22Rv1 (cell line): Measurements from ENCODE around the gene CD300A.
"Not testable (repeated sequence)": the region's sequence is repeated elsewhere in the genome, so short reads cannot be mapped to it uniquely, and the experiment has no call there.

Experiments
- H3K27ac ChIP-seq: fragments of 450-650 bp; 2 replicates; pipeline ENCODE4 v1.5.1; 2017
- ZFX ChIP-seq: fragments of 450-650 bp; IDR thresholded peaks from 2 replicates; pipeline ENCODE4 v1.6.1; 2017; ENCODE audit warnings: antibody characterized with exemption, borderline replicate concordance
- TF ChIP-seq, protein P1 (sequence below): fragments of 450-650 bp; IDR thresholded peaks from 2 replicates; pipeline ENCODE4 v1.5.1; 2017; ENCODE audit warnings: mild to moderate bottlenecking

CD300A gene

DNA sequence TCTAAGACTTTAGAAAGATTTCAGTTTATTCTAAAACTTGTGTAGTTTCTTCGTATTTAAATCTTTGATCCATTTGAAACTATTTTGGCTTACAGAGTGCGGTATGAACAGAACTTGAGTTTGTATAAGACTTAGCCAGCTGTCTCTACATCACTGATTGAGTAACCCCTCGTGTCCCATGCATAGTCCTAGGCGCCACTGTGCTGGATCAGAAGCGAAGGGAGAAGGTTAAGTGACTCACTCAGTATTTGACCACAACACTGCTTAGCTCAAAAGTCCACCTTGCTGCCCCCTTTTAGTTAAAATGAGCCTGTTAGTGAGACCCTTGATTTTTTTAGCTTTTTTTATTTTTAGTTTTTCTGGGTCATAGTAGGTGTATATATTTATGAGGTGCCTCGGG, 36.4 kb downstream of the CD300A start:
- TF ChIP-seq, protein P1, sequence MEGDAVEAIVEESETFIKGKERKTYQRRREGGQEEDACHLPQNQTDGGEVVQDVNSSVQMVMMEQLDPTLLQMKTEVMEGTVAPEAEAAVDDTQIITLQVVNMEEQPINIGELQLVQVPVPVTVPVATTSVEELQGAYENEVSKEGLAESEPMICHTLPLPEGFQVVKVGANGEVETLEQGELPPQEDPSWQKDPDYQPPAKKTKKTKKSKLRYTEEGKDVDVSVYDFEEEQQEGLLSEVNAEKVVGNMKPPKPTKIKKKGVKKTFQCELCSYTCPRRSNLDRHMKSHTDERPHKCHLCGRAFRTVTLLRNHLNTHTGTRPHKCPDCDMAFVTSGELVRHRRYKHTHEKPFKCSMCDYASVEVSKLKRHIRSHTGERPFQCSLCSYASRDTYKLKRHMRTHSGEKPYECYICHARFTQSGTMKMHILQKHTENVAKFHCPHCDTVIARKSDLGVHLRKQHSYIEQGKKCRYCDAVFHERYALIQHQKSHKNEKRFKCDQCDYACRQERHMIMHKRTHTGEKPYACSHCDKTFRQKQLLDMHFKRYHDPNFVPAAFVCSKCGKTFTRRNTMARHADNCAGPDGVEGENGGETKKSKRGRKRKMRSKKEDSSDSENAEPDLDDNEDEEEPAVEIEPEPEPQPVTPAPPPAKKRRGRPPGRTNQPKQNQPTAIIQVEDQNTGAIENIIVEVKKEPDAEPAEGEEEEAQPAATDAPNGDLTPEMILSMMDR, result no peak
- no peak for TF ChIP-seq ZFX
- H3K27ac ChIP-seq, result no peak overlapping the region

DNA sequence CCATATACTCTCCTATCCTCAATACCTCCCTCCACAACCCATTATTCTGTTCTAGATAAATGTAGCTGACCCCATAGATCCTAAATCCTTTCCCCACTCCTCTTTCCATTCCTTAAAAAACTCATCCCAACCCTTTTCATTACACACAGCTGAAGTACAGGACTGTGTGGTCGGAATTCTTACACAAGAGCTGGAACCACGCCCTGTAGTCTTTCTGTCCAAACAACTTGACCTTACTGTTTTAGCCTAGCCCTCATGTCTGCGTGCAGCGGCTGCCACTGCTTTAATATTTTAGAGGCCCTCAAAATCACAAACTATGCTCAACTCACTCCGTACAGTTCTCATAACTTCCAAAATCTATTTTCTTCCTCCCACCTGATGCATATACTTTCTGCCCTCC, 37.5 kb downstream of the CD300A start:
- not testable (repeated sequence) for H3K27ac ChIP-seq

DNA sequence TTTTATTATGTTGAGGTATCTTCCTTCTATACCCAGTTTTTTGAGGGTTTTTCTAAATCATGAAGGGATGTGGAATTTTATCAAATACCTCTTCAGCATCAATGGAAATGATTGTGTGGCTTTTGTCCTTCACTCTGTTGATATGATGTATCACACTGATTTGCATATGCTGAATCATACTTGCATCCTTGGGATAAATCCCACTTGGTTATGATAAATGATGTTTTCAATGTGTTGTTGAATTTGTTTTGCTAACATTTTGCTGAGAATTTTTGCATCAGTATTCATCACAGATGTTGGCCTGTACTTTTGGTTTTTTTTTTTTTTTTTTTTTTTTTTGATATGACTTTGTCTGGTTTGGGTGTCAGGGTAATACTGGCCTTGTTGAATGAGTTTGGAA, 41.7 kb downstream of the CD300A start:
- no peak overlapping the region for H3K27ac ChIP-seq
- TF ChIP-seq, protein P1, result no peak

GRCh38 chr17:74512036-74512435, 45.6 kb downstream of the CD300A start:
- no peak overlapping the region for H3K27ac ChIP-seq
- no peak for TF ChIP-seq ZFX
- TF ChIP-seq, protein P1, result no peak

GRCh38 chr17:74512624-74513091, 46.2 kb downstream of the CD300A start:
- TF ChIP-seq, protein P1, result no peak
- TF ChIP-seq ZFX, result no peak

GRCh38 chr17:74513987-74514631, 47.7 kb downstream of the CD300A start:
- no peak overlapping the region for H3K27ac ChIP-seq
- no peak for TF ChIP-seq ZFX
- TF ChIP-seq, protein P1, result no peak

More at GRCh38 chr17:74512624-74513091, 46.2 kb downstream of the CD300A start:
- no peak overlapping the region for H3K27ac ChIP-seq

- TF ChIP-seq, protein P1, result no peak
- no peak for TF ChIP-seq ZFX
- no peak overlapping the region for H3K27ac ChIP-seq
These were observed 48.3 kb downstream of the CD300A start for GRCh38 chr17:74514632-74515334.

DNA sequence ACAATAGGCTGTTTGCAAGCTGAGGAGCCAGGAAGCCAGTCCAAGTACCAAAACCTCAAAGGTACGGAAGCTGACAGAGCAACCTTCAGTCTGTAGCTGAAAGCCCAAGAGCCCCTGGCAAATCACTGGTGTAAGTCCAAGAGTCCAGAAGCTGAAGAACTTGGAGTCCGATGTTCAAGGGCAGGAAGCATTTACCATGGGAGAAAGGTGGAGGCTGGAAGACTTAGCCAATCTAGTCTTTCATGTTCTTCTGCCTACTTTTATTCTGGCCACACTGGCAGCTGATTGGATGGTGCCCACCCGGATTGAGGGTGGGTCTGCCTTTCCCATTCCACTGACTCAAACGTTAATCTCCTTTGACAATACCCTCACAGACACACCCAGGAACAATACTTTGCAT, 49.5 kb downstream of the CD300A start:
- TF ChIP-seq, protein P1, result no peak
- no peak for TF ChIP-seq ZFX
- no peak overlapping the region for H3K27ac ChIP-seq
